DMS 273 treated with DMSO at 0.1 percent for 48 hours (cell line): ENCODE results near the gene IL21.
"Not testable (repeated sequence)": the region's sequence is repeated elsewhere in the genome, so short reads cannot be mapped to it uniquely, and the experiment has no call there.

Experiments used
- DNase-seq: peaks from one replicate; lab custom pipeline; 2025; lab: John Stamatoyannopoulos, UW

Gene IL21

GRCh38 chr4:122577808-122578781 lies 42.8 kb downstream of the IL21 start:
- no peak for DNase-seq

- no peak for DNase-seq
Measured at GRCh38 chr4:122577189-122577553, 43.7 kb downstream of the IL21 start.

GRCh38 chr4:122576261-122577188 lies 44.3 kb downstream of the IL21 start:
- no peak for DNase-seq

- DNase-seq: not testable (repeated sequence)
Measured at GRCh38 chr4:122574347-122574746, 46.5 kb downstream of the IL21 start.

- no peak for DNase-seq
Measured at GRCh38 chr4:122562449-122562848, 58.4 kb downstream of the IL21 start.
